ENCODE measurements around the gene FAM43A. TPM values are rescaled to one million over a fixed set of nuclear protein-coding genes. Genes with fewer than 3 reads are reported as not detected.
A peak's percentile ranks its signal among the peaks of the same experiment; 100 is the strongest.

Gene FAM43A
- polyA plus RNA-seq, 3 donors = 5.1 to 5.9 (median 5.3) TPM

- DNase-seq (ENCODE audit: low read depth in 3 of 3, low spot score in 2 of 3) = no peak
Observed at GRCh38 chr3:194675081-194675640, 10.5 kb upstream of the FAM43A start.

- DNase-seq (ENCODE audit: low read depth in 3 of 3, low spot score in 2 of 3) = no peak
Observed at GRCh38 chr3:194675680-194676079, 10.0 kb upstream of the FAM43A start.

DNA sequence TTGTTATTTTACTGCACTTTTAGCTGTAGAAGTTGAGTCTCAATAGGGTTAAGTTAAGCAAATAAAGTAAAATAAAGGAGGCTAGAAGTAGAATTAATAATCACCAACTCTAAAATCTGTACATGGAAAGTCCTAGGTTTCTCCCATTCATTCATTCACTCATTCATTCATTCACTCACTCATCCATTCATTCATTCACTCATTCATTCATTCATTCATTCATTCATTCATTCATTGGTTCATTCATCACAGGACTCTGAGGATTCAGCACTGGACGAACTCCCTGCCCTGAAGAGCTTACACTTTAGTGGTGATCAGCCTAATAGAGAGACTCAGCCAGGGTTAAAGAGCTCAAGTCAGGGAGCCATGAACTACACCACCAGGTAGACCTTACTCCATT, 9.2 kb upstream of the FAM43A start:
- DNase-seq (ENCODE audit: low read depth in 3 of 3, low spot score in 2 of 3) = no peak

DNA sequence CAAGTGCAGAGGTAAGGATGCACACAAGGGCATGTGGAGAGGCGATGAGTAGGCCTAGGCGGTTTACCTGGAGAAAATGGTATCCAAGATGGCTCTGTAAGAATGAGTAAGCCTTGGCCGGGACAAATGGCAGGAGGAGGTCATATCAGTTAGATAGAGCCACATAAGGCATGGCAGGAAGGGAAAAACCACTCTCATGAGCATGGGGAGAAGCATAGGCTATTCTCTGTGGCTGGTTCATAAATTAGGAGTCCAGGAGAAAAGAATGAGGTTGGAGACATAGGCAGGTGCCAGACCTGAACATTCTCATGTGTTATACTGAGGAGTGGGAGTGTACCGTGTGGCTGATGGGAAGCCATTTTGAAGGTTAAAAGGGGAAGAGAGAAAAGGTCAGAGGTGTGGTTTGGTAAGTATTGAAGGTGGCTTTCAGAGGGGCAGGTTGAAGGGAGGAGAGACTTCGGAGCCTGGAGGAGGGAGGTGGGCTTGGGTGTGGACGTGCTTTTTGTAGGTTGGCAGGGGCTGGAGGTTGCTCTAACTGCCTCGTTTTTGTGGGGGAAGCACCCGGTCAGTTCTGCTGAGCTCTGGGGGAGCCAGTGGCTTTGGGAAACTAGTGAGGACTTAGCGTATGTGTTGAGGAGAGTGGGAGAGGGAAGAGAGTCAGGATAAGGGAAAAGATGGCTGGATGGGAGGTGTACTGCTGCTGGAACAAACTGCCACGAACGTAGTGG, 4.6 kb upstream of the FAM43A start:
- DNase-seq (ENCODE audit: low read depth in 3 of 3, low spot score in 2 of 3) = no peak

- no peak for DNase-seq (ENCODE audit: low read depth in 3 of 3, low spot score in 2 of 3)
Observed at GRCh38 chr3:194682189-194682693, 3.4 kb upstream of the FAM43A start.

GRCh38 chr3:194682694-194683310, 2.9 kb upstream of the FAM43A start:
- DNase-seq (ENCODE audit: low read depth in 3 of 3, low spot score in 2 of 3) = peak in 1 of 3 donors; percentile 67

GRCh38 chr3:194683380-194683779, 2.3 kb upstream of the FAM43A start:
- DNase-seq (ENCODE audit: low read depth in 3 of 3, low spot score in 2 of 3) = no peak

- no peak for DNase-seq (ENCODE audit: low read depth in 3 of 3, low spot score in 2 of 3)
Observed at GRCh38 chr3:194685065-194685717, 492 bp upstream of the FAM43A start.

DNA sequence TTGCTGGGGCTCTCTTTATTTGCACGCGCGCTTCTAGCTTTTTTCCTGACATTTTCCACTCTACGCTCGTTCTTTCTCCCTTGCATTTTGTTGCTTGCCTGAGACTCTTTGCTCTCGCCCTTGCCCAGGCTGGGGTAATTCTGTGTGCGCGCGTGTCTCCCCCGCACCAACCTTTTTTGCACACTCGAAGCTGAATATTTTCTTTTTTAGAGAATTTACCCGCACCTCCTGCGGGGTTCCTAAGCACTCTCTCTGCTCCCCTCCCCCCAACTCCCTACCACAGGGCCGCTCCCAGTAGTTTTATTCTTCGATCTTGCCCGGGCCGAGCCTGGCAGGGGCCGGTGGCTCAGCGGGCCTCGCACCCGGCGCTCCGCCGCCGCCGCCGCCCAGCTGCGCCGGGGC, 732 bp downstream of the FAM43A start:
- no peak for DNase-seq (ENCODE audit: low read depth in 3 of 3, low spot score in 2 of 3)

DNA sequence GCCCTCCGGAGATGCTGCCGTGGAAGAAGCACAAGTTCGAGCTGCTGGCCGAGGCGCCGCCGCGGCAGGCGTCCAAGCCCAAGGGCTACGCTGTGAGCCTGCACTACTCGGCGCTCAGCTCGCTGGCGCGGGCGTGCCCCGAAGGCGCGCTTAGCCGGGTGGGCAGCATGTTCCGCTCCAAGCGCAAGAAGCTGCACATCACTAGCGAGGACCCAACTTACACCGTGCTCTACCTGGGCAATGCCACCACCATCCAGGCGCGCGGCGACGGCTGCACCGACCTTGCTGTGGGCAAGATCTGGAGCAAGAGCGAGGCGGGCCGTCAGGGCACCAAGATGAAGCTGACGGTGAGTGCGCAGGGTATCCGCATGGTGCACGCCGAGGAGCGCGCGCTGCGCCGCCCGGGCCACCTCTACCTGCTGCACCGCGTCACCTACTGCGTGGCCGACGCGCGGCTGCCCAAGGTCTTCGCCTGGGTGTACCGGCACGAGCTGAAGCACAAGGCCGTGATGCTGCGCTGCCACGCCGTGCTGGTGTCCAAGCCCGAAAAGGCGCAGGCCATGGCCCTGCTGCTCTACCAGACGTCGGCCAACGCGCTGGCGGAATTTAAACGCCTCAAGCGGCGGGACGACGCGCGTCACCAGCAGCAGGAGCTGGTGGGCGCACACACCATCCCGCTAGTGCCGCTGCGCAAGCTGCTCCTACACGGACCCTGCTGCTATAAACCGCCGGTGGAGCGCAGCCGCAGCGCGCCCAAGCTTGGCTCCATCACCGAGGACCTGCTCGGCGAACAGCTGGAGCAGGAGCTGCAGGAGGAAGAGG, 1.3 kb downstream of the FAM43A start:
- DNase-seq (ENCODE audit: low read depth in 3 of 3, low spot score in 2 of 3) = peak in 1 of 3 donors; percentile 31

DNA sequence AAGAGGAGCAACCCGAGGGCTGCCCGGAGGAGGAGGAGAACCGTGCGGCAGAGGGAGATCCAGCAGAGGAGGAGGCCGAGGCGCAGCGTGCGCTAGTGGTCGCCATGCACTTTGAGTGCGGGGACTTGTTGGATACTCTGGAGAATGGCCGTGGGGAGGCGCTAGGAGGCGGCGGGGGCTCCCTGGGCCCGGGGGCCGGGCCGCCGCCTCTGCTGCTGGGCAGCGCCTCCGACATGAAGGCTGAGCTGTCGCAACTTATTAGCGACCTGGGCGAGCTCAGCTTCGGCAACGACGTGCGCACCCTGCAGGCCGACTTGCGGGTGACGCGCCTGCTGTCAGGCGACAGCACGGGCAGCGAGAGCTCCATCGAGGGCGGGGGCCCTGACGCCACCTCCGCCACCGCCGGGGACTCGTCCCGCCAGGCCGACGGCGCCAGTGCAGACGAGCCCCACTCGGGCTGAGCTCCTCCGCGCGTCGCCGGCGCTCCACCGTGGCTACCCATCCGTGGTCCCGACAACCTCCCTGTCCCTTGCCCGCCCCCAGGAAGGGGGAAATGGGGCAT, 2.0 kb downstream of the FAM43A start:
- DNase-seq (ENCODE audit: low read depth in 3 of 3, low spot score in 2 of 3) = peak in 1 of 3 donors; percentile 21

DNA sequence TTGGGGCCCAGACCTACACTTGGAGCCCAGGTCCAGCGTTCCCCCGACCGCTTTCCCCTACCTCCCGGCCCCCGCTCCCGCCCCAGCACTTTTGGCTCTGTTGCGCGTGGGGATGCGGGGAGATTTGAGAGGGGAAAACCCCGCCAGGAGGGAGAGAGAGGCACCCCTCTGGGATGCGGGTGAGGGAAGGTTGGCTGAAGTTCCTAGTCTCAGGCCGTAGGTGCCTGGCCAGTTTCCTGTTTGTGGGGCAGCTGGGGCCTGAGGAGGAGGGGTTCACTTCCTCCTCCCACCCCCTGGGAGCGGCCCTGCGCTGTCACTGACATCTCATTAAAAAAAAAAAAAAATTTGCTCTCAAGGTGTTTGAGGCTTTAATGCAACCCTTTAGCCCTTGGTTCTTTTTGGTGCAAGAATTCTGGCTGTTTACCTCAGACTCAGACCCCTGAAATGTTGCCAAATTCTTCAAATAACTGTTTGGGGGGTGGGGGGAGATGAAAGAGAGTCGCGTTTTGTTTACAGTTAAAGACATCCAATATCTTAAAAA, 2.6 kb downstream of the FAM43A start:
- DNase-seq (ENCODE audit: low read depth in 3 of 3, low spot score in 2 of 3) = no peak

DNA sequence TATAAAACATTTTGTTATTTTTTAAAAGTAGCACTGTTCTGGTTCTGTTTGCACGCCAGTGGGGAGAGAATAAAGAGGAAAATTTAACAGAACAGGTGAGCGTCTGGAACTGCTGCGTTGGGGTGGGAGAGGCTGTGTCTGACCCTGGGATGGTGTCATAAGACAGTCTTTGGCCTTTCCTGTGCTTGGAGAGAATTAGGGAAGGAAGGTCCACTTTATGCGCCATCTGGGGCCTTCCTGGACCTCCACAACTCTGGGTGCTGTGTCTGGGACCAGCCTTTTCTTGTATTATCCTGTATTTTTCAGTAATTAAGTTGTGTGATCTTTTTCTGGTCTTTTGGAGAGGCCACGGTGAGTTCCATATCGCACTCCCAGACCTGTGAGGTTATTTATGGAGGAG, 3.3 kb downstream of the FAM43A start:
- no peak for DNase-seq (ENCODE audit: low read depth in 3 of 3, low spot score in 2 of 3)

DNA sequence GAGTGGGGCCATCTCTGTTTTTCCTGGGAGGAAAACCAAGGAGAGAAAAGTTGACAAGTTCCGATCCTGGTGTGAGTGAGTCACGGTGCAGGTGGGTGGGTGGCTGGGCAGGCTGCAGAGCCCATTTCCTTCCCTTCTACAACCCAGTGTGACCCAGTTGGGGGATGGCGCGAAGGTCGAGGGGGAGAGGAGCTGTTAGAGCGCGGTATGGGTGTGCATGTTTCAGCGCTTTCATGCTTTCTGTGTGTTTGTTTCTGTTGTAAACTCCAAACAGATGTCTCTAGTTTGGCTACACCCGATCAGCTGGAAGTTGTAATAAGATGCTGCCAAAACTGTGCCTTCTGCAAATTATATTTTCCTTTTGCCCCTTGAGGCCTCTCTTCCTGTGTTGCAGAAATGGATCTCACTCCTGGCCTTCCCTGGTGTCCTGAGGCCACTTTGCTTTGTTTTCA, 3.8 kb downstream of the FAM43A start:
- peak in 1 of 3 donors; percentile 42 for DNase-seq (ENCODE audit: low read depth in 3 of 3, low spot score in 2 of 3)

DNA sequence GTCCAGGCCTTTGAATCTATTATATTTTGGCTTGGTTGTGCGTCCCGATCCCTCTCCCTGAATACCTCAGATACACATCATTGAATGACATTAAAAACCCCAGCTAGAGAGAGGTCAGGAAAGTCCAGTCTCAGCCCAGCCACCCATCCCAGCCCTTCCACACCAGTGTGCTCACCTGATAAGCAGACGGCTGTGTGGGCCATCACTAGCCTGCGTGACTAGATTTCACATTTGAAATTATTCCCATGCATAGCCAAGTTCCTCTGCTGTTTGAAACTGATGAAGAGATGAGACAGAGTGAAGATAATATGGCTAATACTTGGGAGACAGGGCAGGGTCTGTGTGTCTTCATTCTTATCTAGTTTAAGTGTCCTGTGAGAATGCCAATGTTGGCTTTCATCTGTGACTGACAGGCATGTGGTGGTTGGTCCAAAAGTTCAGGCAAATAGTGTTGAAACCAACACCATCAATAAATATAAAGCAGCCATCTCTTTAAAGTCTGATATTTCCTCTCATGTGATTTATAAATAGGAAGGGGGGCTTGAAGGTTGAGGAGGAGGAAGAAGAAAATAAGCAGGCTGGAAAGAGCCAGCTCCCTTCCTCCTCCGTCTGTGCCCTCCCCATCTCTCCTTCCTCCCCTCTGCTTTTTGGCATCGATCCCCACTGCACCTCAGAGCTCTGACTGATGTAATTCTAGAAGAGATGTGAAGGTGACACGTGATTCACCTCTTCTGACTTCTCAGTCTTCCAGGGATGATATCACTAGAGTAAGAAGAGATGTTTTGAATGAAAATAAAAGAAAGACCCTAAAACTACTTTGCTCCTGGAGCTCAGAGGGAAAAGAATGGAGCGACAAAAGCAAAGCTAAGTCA, 5.1 kb downstream of the FAM43A start:
- no peak for DNase-seq (ENCODE audit: low read depth in 3 of 3, low spot score in 2 of 3)

GRCh38 chr3:194691481-194692283, 6.0 kb downstream of the FAM43A start:
- DNase-seq (ENCODE audit: low read depth in 3 of 3, low spot score in 2 of 3) = peak in 1 of 3 donors; percentile 23

DNA sequence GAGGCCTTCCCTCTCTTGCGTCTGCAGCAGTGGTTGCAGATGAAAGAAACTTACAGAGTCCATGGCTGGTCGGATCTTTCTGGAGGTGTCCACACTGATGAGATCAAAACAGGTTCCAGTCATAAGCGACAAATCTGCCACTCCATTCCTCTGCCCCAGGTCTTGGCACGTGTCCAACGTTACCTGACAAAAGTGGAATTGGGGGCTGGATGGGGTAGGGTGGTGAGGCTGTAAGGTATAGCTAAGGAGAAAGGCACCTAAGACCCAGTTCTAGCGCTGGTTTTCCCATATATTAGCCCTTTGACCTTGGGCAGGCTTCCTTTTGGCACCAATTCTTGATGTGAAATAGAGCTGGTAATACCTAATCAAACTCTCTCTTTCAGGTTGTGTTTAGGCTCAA, 11.0 kb downstream of the FAM43A start:
- no peak for DNase-seq (ENCODE audit: low read depth in 3 of 3, low spot score in 2 of 3)

DNA sequence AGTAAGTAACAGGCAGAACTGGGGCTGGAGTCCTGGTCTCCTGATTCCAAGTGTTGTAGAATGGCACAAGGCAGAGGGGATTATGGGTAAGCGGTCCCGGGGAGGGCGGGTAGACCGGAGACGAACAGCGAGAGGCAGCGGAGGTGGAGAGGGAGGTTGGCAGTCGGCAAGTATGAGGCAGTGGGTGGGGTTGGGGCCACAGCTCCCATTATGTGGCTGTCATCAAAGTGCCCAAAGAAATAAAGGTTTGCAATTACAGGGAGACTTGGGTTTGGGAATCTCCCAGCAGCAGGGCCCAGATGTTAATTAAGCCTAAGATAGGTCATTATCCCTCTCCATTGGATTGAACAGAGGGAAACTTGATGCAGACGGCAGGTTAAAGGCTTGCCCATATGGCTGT, 16.9 kb downstream of the FAM43A start:
- DNase-seq (ENCODE audit: low read depth in 3 of 3, low spot score in 2 of 3) = no peak

Data from right renal cortex interstitium (tissue), 3 donors.